ENCODE measurements around the gene CMTM8.

Gene CMTM8

GRCh38 chr3:32236377-32236776, 2.1 kb upstream of the CMTM8 start:
- no peak for DNase-seq

- DNase-seq = peak; percentile 42
Observed at GRCh38 chr3:32237670-32238452, 619 bp upstream of the CMTM8 start.

- DNase-seq = no peak
Observed at GRCh38 chr3:32239307-32240158, 1.1 kb downstream of the CMTM8 start.

- DNase-seq = no peak
Observed at GRCh38 chr3:32240159-32240545, 1.7 kb downstream of the CMTM8 start.

GRCh38 chr3:32241100-32241499, 2.6 kb downstream of the CMTM8 start:
- no peak for DNase-seq

- DNase-seq = no peak
Observed at GRCh38 chr3:32243519-32243918, 5.0 kb downstream of the CMTM8 start.

- no peak for DNase-seq
Observed at GRCh38 chr3:32245200-32245599, 6.7 kb downstream of the CMTM8 start.

- no peak for DNase-seq
Observed at GRCh38 chr3:32246079-32246675, 7.7 kb downstream of the CMTM8 start.

GRCh38 chr3:32249184-32249782, 10.8 kb downstream of the CMTM8 start:
- no peak for DNase-seq

- DNase-seq = no peak
Observed at GRCh38 chr3:32254268-32254667, 15.8 kb downstream of the CMTM8 start.

GRCh38 chr3:32255345-32255744, 16.9 kb downstream of the CMTM8 start:
- DNase-seq = no peak

- no peak for DNase-seq
Observed at GRCh38 chr3:32256206-32256605, 17.7 kb downstream of the CMTM8 start.

GRCh38 chr3:32257042-32257441, 18.6 kb downstream of the CMTM8 start:
- no peak for DNase-seq

GRCh38 chr3:32257641-32258438, 19.4 kb downstream of the CMTM8 start:
- no peak for DNase-seq

GRCh38 chr3:32258869-32259268, 20.4 kb downstream of the CMTM8 start:
- no peak for DNase-seq

- no peak for DNase-seq
Observed at GRCh38 chr3:32261545-32261944, 23.1 kb downstream of the CMTM8 start.

GRCh38 chr3:32262201-32262600, 23.7 kb downstream of the CMTM8 start:
- no peak for DNase-seq

- DNase-seq = no peak
Observed at GRCh38 chr3:32274306-32274705, 35.8 kb downstream of the CMTM8 start.

- no peak for DNase-seq
Observed at GRCh38 chr3:32275506-32275905, 37.0 kb downstream of the CMTM8 start.

GRCh38 chr3:32276279-32276841, 37.9 kb downstream of the CMTM8 start:
- no peak for DNase-seq

GRCh38 chr3:32278714-32279113, 40.2 kb downstream of the CMTM8 start:
- DNase-seq = no peak

- no peak for DNase-seq
Observed at GRCh38 chr3:32280262-32280910, 41.9 kb downstream of the CMTM8 start.

Data from left hindlimb (tissue), 1 donor.